ENCODE measurements around the gene TMEM184B.

DNA sequence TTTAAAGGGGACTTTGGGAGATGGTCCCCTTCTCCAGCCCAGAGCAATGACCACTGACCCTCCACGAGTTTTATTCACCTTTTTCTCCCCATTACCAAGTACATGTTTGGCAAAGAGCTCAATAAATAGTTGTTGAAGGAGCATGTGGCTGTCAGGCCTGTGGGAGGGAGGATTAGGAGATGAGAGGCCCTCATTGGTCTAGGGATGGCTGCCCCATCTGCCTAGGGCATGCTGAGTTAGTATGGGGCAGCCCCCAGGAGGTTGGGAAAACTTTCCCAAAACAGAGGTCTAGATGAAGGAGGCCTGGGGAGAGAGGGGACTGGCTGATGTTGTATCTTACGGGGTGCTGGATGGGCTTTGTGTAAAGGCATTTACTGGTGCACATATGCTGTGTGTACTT, 60.4 kb downstream of the TMEM184B start:
- TF ChIP-seq TCF7 (CRISPR knock-in tag; IDR thresholded peaks at IDR 0.05; ENCODE audit: low read depth) (no peak), ZNF281 (CRISPR knock-in tag; IDR thresholded peaks at IDR 0.05) (no peak), ATF3 (CRISPR knock-in tag; conservative IDR thresholded peaks at IDR 0.05) (no peak), JUN (CRISPR knock-in tag; IDR thresholded peaks at IDR 0.05) (no peak), TEAD4 (CRISPR knock-in tag; IDR thresholded peaks at IDR 0.05) (no peak)
- TF ChIP-seq, protein P1, sequence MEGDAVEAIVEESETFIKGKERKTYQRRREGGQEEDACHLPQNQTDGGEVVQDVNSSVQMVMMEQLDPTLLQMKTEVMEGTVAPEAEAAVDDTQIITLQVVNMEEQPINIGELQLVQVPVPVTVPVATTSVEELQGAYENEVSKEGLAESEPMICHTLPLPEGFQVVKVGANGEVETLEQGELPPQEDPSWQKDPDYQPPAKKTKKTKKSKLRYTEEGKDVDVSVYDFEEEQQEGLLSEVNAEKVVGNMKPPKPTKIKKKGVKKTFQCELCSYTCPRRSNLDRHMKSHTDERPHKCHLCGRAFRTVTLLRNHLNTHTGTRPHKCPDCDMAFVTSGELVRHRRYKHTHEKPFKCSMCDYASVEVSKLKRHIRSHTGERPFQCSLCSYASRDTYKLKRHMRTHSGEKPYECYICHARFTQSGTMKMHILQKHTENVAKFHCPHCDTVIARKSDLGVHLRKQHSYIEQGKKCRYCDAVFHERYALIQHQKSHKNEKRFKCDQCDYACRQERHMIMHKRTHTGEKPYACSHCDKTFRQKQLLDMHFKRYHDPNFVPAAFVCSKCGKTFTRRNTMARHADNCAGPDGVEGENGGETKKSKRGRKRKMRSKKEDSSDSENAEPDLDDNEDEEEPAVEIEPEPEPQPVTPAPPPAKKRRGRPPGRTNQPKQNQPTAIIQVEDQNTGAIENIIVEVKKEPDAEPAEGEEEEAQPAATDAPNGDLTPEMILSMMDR (IDR thresholded peaks at IDR 0.05): no peak

Measured in WTC11 (cell line).